Bronchial epithelial cell (primary cell): ENCODE measurements around the gene CACNA1H. TPM values are rescaled to one million over a fixed set of nuclear protein-coding genes. Genes with fewer than 3 reads are reported as not detected.
A peak's percentile ranks its signal among the peaks of the same experiment; 100 is the strongest.
"Not testable (repeated sequence)": the region's sequence is repeated elsewhere in the genome, so short reads cannot be mapped to it uniquely, and the experiment has no call there.

ENCODE experiments used
- DNase-seq: peaks from one replicate; pipeline ENCODE4 v3.0.0-alpha.2; 2010; ENCODE audit warnings: low read depth
- FAIRE-seq: peaks from 2 replicates; lab custom pipeline; 2011; peaks lifted over from hg19 to GRCh38; lab: Jason Lieb, UNC
- H3K27me3 ChIP-seq: 2 replicates; pipeline ENCODE4 v1.5.1; 2011; ENCODE audit warnings: low read length; ENCODE audit not compliant: control insufficient read depth, insufficient read depth
- H3K36me3 ChIP-seq: 2 replicates; pipeline ENCODE4 v1.5.1; 2011; ENCODE audit warnings: low read length; ENCODE audit not compliant: control insufficient read depth, insufficient read depth
- H3K4me3 ChIP-seq: 2 replicates; pipeline ENCODE4 v1.5.1; 2011; ENCODE audit warnings: mild to moderate bottlenecking, low read depth, low read length, control low read depth
- CTCF ChIP-seq: IDR thresholded peaks from 2 replicates; pipeline ENCODE4 v1.5.1; 2011; ENCODE audit warnings: mild to moderate bottlenecking, moderate library complexity, low read length, control low read depth, inconsistent platforms; ENCODE audit not compliant: insufficient read depth, severe bottlenecking
- total RNA-seq: library from RNA; depleted of rRNA; stranded (reverse); fragments of >200 nt; gene quantifications from 2 replicates; pipeline ENCODE4 v1.2.1, GENCODE V29; 2014

Gene CACNA1H
- total RNA-seq, 1 donor from 2014 or later = not detected

- not testable (repeated sequence) for FAIRE-seq, H3K36me3 ChIP-seq, H3K27me3 ChIP-seq, DNase-seq, H3K4me3 ChIP-seq
Observed at GRCh38 chr16:1232049-1232748, 79.3 kb downstream of the CACNA1H start.

GRCh38 chr16:1236659-1237058 lies 83.8 kb downstream of the CACNA1H start:
- not testable (repeated sequence) for FAIRE-seq, H3K27me3 ChIP-seq, DNase-seq, H3K36me3 ChIP-seq, H3K4me3 ChIP-seq

- Histone ChIP-seq H3K27me3 (no peaks in the 10 kb centered on the region), H3K36me3 (no peaks in the 10 kb centered on the region), H3K4me3 (no peak overlapping the region)
- DNase-seq (no peak), FAIRE-seq (peak; percentile 98)
- no peak for TF ChIP-seq CTCF
Observed at GRCh38 chr16:1237990-1238389, 85.1 kb downstream of the CACNA1H start.

GRCh38 chr16:1238909-1239308 lies 86.0 kb downstream of the CACNA1H start:
- FAIRE-seq, DNase-seq, H3K36me3 ChIP-seq, H3K4me3 ChIP-seq, H3K27me3 ChIP-seq: not testable (repeated sequence)

GRCh38 chr16:1239575-1239974 lies 86.7 kb downstream of the CACNA1H start:
- H3K4me3 ChIP-seq, H3K27me3 ChIP-seq, FAIRE-seq, H3K36me3 ChIP-seq, DNase-seq: not testable (repeated sequence)

- H3K27me3 ChIP-seq, FAIRE-seq: not testable (repeated sequence)
Observed at GRCh38 chr16:1240436-1240835, 87.5 kb downstream of the CACNA1H start, which contains the start of gene TPSAB1. TPSAB1 (plus strand) TSS chr16:1240705; CDS start chr16:1240939, 234 bp downstream.

GRCh38 chr16:1241081-1241480 lies 88.2 kb downstream of the CACNA1H start:
- not testable (repeated sequence) for H3K4me3 ChIP-seq, H3K36me3 ChIP-seq, H3K27me3 ChIP-seq, FAIRE-seq, DNase-seq

More at GRCh38 chr16:1240436-1240835, 87.5 kb downstream of the CACNA1H start, which contains the start of gene TPSAB1:
- DNase-seq, H3K36me3 ChIP-seq, H3K4me3 ChIP-seq: not testable (repeated sequence)

GRCh38 chr16:1243363-1243762 lies 90.5 kb downstream of the CACNA1H start:
- not testable (repeated sequence) for H3K36me3 ChIP-seq, FAIRE-seq, H3K27me3 ChIP-seq, H3K4me3 ChIP-seq, DNase-seq

GRCh38 chr16:1243907-1244850 lies 91.3 kb downstream of the CACNA1H start:
- not testable (repeated sequence) for DNase-seq, FAIRE-seq, H3K27me3 ChIP-seq

More at GRCh38 chr16:1243907-1244850, 91.3 kb downstream of the CACNA1H start:
- H3K36me3 ChIP-seq, H3K4me3 ChIP-seq: not testable (repeated sequence)
